NCI-H526 treated with DMSO at 0.1 percent for 48 hours (cell line): Measurements from ENCODE around the gene MTARC1.

ENCODE experiments used
- DNase-seq: peaks from one replicate; lab custom pipeline; 2025; lab: John Stamatoyannopoulos, UW

Gene MTARC1

DNA sequence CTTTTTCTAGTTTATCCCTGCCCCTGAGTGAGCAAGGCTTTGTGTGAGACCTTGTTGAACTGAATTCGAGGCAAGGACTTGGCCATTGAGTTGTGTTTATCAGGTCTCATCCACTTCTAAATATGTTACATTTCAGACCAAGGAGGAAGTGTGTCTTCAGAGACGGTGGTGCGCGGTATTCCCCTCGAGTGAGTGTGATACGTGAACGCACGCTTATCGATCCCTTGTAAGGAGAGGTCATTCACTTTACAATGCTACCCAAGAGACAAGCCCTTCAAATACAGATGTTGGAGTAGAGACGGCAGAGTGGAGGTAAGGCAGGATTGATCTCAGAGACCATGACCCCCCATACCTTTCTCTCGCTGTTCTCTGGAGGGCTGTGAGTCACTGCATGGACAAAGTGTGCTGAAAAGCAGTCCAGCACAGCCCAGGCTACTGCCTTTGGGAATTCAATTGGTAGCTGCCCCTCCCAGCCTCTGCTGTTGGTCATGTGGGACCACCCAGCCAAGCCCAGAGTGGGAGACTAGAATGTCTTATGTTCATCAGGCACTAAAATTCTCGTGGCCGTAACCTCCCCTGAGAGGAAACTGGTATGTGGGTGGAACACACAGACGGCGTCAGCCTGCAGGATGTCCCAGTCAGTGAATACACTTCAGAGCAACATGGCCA, 16.3 kb upstream of the MTARC1 start:
- DNase-seq: no peak

DNA sequence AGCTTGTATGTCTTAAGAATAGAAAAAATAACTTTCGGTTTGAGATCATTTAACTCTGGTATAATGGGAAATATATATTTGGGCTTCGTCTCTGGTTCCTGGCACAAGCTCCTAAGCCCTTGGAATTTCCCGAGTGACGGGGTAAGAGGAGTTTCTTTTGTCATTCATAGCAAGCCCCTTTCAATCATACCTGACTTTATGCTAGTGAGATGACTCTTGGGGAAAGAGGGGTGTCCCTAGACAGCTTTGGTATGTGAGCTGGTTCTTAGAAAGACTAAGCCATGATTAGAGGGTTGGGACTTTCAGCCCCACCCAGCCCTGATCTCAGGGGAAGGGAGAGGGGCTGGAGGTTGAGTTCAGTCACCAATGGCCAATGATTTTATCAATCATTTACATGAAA, 13.9 kb upstream of the MTARC1 start:
- DNase-seq: no peak

DNA sequence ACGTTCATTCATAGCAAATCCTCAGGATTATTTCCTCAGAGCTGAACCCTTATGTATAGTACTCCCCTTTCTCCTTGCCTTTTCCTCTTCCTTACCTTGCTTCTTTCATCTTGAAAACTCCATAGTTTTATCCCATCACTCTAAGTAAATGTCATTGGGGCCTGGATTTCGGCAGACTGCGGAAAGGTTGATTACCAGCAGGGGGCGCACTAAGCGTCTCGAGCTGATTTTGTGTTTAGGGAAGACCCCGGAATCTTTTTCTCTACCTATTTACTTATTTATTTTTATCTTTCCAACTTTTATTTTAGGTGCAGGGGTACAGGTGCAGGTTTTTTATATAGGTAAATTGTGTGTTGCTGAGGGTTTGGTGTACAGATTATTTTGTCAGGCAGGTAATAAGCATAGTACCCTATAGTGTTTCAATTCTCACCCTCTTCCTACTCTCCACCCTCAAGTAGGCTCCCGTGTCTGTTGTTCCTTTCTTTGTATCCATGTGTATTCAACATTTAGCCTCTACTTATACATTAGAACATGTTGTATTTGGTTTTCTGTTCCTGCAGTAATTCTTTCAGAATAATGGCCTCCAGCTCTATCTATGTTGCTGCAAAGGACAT, 11.4 kb upstream of the MTARC1 start:
- DNase-seq: no peak

- no peak for DNase-seq
Observed at GRCh38 chr1:220776254-220776653, 10.5 kb upstream of the MTARC1 start.

- DNase-seq: peak; percentile 8
Observed at GRCh38 chr1:220776720-220777326, 9.9 kb upstream of the MTARC1 start.

DNA sequence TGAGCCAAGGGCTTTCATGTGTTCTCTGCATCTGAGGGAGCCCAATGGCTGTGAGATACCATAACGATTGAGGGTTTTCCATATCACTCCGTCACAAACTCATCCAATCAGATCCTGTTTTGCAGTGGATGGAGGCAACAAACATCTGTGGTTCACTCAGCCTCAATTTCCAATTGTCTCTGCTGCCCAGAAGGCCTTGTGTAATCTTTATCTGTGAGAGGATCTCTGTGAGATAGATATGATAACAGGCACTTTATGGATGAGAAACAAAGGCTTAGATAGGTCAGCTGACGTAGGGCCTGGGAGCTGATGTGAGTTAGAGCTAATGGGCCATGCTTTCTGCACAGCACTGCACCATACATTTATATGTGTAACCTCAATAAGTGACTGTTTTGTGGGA, 3.3 kb upstream of the MTARC1 start:
- no peak for DNase-seq

DNA sequence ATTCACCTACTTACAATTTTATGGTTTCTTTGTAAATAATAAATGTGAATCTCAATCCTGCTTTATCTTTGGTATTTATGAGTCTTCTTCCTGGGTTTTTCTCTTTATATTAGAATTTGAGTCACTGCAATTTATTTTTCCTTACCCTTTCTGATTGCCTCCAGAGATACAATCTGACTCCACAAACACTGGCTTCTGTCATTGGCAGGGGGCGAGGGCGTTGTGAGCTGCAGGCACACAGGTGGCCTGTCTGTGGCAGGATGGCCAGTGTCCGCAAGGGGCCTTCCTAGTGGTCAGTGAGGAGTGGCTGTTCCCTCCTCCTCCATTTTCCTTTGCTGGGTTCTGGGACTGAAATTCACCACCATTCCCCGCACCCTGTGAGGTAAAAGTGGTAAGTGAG, 2.0 kb upstream of the MTARC1 start:
- DNase-seq: no peak

GRCh38 chr1:220785166-220786056, 1.3 kb upstream of the MTARC1 start:
- no peak for DNase-seq

DNA sequence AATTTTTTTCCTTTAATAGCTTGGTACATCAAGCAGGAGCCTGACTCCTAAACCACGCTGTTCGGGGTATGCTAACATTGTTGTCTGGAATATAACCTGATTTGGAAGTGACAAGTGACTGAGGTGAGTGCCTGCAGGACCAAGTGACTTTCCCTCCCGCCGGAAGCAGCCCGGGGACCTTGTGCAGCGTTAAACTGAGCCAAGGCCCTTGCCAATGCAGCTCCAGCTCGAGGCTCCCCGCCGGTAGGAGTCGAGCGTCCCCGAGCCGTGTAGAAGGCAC, 716 bp upstream of the MTARC1 start:
- DNase-seq: no peak

DNA sequence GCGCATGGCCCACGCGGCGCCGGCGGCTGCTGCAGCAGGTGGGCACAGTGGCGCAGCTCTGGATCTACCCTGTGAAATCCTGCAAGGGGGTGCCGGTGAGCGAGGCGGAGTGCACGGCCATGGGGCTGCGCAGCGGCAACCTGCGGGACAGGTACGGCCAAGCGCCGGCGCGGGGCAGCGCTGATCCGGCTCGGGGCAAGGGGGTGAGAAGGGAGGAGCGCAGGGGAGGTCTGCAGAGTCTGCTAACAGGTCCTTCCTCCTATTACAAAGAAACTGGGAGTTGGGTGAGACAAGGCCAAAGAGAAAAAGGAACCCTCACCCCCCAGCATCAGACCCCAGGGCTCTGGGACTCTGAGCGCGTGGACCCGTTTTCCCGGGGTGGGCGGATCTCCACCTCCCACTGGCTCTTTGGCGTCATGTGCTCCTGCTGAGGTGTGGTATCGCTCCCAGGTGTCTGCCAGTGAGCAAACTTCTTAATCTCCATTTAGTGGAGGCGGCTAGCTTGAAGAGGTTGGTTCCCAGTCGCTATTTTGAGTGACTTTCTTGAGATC, 431 bp downstream of the MTARC1 start:
- peak; percentile 34 for DNase-seq

GRCh38 chr1:220788900-220789299, 2.2 kb downstream of the MTARC1 start:
- no peak for DNase-seq

- no peak for DNase-seq
Observed at GRCh38 chr1:220789532-220790147, 2.9 kb downstream of the MTARC1 start.

DNA sequence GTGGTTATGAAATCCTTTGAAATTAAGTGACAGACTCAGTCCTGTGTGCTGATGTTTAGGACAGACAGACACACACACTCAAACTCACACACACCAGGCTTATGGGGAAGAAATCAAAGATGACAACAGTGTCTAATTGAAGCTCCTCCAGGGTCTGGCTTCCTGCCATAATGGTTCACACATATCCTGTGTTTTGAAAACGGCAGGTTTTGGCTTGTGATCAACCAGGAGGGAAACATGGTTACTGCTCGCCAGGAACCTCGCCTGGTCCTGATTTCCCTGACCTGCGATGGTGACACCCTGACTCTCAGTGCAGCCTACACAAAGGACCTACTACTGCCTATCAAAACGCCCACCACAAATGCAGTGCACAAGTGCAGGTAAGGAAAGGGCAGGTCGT, 4.6 kb downstream of the MTARC1 start:
- no peak for DNase-seq

DNA sequence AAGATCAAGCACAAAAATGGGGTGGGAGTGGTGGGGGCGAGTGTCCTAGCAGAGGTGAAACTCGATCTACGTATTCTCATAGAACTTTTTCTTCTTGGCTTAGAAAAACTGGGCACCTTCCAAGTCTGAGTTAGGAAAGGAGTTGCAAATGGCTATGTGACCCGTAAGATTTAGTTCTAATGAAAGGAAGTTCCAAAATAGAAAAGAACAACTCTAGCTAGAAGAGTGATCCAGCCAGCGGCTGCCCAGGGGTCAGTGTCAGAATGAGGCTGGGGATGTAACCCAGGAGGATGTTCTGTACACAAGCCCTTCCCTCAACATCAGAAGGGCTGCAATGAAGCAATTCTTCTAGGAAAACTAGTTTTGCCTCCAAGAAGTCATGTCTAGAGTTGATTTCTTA, 5.2 kb downstream of the MTARC1 start:
- DNase-seq: no peak

GRCh38 chr1:220796530-220796929, 9.8 kb downstream of the MTARC1 start:
- DNase-seq: no peak

DNA sequence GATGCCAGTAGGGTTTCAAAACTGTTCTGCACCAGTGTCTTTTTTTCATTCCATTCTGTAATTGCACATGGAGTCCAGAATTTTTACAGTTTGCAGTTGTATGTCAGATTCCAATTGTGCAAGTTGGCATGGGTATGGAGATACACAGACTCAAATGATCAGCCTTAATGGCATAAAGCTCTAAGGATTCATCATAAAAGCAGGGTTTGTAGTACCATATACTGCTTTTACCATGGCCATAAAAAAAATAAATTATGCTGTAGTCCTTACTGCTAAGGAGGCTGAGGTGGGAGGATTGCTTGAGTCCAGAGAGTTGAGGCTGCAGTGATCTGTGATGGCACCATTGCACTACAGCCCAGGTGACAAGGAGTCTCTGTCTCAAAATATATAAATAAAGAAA, 10.3 kb downstream of the MTARC1 start:
- DNase-seq: no peak

GRCh38 chr1:220797553-220797952, 10.8 kb downstream of the MTARC1 start:
- no peak for DNase-seq

DNA sequence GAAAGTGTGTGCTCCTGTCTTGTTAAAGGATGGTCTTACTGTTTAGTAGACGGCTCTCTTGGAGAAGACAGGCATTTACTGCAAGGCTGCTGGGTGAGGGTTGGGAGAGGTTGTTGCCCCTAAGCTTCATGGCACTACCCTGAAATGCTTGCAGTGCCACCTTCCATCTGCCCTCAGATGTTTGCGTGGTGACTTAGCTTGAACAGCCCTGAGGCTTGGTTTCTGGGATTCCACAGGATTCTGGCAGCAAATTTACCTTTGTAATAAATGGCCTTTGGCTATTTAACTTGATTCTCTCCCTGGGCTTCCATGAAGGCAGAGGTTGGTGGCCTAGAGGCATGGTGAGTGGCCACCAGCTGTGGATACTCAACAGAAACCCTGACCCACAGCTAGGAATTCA, 11.6 kb downstream of the MTARC1 start:
- no peak for DNase-seq

GRCh38 chr1:220800262-220800661, 13.5 kb downstream of the MTARC1 start:
- no peak for DNase-seq

DNA sequence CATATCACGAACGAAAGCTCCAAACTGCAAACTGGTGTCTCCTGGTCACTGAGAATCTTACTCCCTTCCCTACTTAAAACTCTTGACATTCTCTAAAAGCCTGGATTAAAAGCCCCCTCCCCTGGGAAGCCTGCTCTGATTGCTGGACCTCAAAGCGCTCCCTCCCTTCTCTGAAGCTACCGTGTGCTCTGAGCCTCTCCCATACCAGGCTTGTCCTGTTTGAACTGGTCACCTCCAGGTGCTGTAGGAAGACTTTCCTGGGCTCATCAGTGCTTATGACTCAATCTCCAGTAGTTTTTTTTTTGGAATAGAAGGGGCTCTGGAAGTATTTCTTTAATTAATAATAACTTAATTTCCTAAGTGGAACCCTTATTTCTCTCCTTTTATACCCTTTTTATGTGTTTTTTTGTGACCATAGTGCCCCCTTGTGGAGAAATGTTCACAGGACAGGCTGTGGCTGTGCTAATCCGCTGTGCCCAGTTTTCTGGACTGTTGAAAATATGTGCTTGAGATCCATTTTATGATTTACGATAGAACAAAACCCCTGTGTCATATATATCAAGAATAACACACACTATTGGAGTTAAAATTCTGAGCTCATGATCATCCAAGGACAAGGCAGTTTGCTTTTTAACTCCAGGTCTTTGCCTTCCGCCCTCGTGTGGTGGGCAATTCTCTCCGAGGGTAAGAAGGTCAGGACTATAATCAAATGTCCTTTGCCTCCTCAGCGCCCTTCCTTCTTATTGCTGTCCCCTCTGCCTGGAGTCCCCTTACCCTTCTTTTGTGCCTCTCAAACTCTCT, 16.9 kb downstream of the MTARC1 start:
- peak; percentile 5 for DNase-seq

GRCh38 chr1:220804202-220804586, 17.5 kb downstream of the MTARC1 start:
- DNase-seq: no peak
